ENCODE data around the gene PRKACB.

PRKACB gene

GRCh38 chr1:84225646-84226045 is 81.6 kb downstream of the PRKACB start:
- TF ChIP-seq TCF12 (IDR thresholded peaks at IDR 0.05; ENCODE audit: low read depth) (no peak), USF1 (IDR thresholded peaks at IDR 0.05) (no peak)

GRCh38 chr1:84236256-84236655 is 92.2 kb downstream of the PRKACB start:
- no peak for TF ChIP-seq REST (IDR thresholded peaks at IDR 0.05; ENCODE audit: low read depth)
- TF ChIP-seq RAD21 (IDR thresholded peaks at IDR 0.05; ENCODE audit: low read depth): no peak
- no peak for TF ChIP-seq MAX (IDR thresholded peaks at IDR 0.05)
- TF ChIP-seq YY1 (IDR thresholded peaks at IDR 0.05; ENCODE audit: low read depth): no peak
- TF ChIP-seq TCF12 (IDR thresholded peaks at IDR 0.05; ENCODE audit: low read depth): no peak
- no peak for TF ChIP-seq CEBPB (IDR thresholded peaks at IDR 0.05)
- no peak for TF ChIP-seq NFIC (IDR thresholded peaks at IDR 0.05)
- no peak for TF ChIP-seq ZBTB7A (IDR thresholded peaks at IDR 0.05; ENCODE audit: low read depth)
- TF ChIP-seq TAF1 (IDR thresholded peaks at IDR 0.05; ENCODE audit: low read depth): no peak
- no peak for TF ChIP-seq USF1 (IDR thresholded peaks at IDR 0.05)
- TF ChIP-seq EGR1 (IDR thresholded peaks at IDR 0.05): no peak
- no peak for TF ChIP-seq FOXM1 (IDR thresholded peaks at IDR 0.05; ENCODE audit: borderline replicate concordance, low read depth)
- no peak for TF ChIP-seq TEAD4 (IDR thresholded peaks at IDR 0.05)
- TF ChIP-seq CREB1 (IDR thresholded peaks at IDR 0.05; ENCODE audit: low read depth): no peak
- TF ChIP-seq EP300 (IDR thresholded peaks at IDR 0.05; ENCODE audit: borderline replicate concordance): no peak

GRCh38 chr1:84242641-84243040 is 98.6 kb downstream of the PRKACB start:
- no peak for TF ChIP-seq REST (IDR thresholded peaks at IDR 0.05; ENCODE audit: low read depth)
- TF ChIP-seq CREB1 (IDR thresholded peaks at IDR 0.05; ENCODE audit: low read depth): no peak
- no peak for TF ChIP-seq YY1 (IDR thresholded peaks at IDR 0.05; ENCODE audit: low read depth)
- no peak for TF ChIP-seq FOXM1 (IDR thresholded peaks at IDR 0.05; ENCODE audit: borderline replicate concordance, low read depth)
- no peak for TF ChIP-seq TEAD4 (IDR thresholded peaks at IDR 0.05)
- TF ChIP-seq ZBTB7A (IDR thresholded peaks at IDR 0.05; ENCODE audit: low read depth): no peak
- no peak for TF ChIP-seq USF1 (IDR thresholded peaks at IDR 0.05)
- no peak for TF ChIP-seq TAF1 (IDR thresholded peaks at IDR 0.05; ENCODE audit: low read depth)

GRCh38 chr1:84245563-84245962 is 101.5 kb downstream of the PRKACB start:
- TF ChIP-seq ZBTB7A (IDR thresholded peaks at IDR 0.05; ENCODE audit: low read depth) (no peak), RAD21 (IDR thresholded peaks at IDR 0.05; ENCODE audit: low read depth) (no peak), YY1 (IDR thresholded peaks at IDR 0.05; ENCODE audit: low read depth) (no peak), REST (IDR thresholded peaks at IDR 0.05; ENCODE audit: low read depth) (no peak)

GRCh38 chr1:84246213-84246612 is 102.1 kb downstream of the PRKACB start:
- no peak for TF ChIP-seq TAF1 (IDR thresholded peaks at IDR 0.05; ENCODE audit: low read depth)
- no peak for TF ChIP-seq REST (IDR thresholded peaks at IDR 0.05; ENCODE audit: low read depth)
- no peak for TF ChIP-seq EGR1 (IDR thresholded peaks at IDR 0.05)
- no peak for TF ChIP-seq YY1 (IDR thresholded peaks at IDR 0.05; ENCODE audit: low read depth)
- TF ChIP-seq TEAD4 (IDR thresholded peaks at IDR 0.05): no peak
- TF ChIP-seq TCF12 (IDR thresholded peaks at IDR 0.05; ENCODE audit: low read depth): no peak
- TF ChIP-seq NFIC (IDR thresholded peaks at IDR 0.05): no peak

Measured in Ishikawa (cell line).